Peyer's patch (tissue), 4 donors: ENCODE results near the gene SNRPF. TPM values are rescaled to one million over a fixed set of nuclear protein-coding genes. Genes with fewer than 3 reads are reported as not detected.

ENCODE experiments used
- DNase-seq, 3 donors: peaks; one replicate each; pipeline ENCODE4 v3.0.0-alpha.2; 2017 to 2019
- H3K27ac ChIP-seq, 4 donors: fragments of 200-600 bp; sonication (generic); one replicate each; pipeline ENCODE4 v1.5.1; 2016 to 2019
- H3K27me3 ChIP-seq, 2 donors: fragments of 200-600 bp; sonication (generic); one replicate each; pipeline ENCODE4 v1.5.1; 2019
- H3K36me3 ChIP-seq, 3 donors: fragments of 200-600 bp; sonication (generic); one replicate each; pipeline ENCODE4 v1.5.1; 2016 to 2019
- H3K4me1 ChIP-seq, 4 donors: fragments of 200-600 bp; sonication (generic); one replicate each; pipeline ENCODE4 v1.5.1; 2016 to 2019
- H3K4me3 ChIP-seq, 4 donors: fragments of 200-600 bp; sonication (generic); 1 replicate in 3 of 4; 2 replicates in 1 of 4; pipeline ENCODE4 v1.5.1; 2016 to 2019; ENCODE audit warnings: mild to moderate bottlenecking in 1 of 4
- H3K9me3 ChIP-seq, 4 donors: fragments of 200-600 bp; sonication (generic); one replicate each; pipeline ENCODE4 v1.5.1; 2016 to 2019; ENCODE audit warnings: mild to moderate bottlenecking in 1 of 4
- POLR2A ChIP-seq, 2 donors: fragments of 450-650 bp; IDR thresholded peaks; one replicate each; pipeline ENCODE4 v1.5.1; 2017; ENCODE audit warnings: antibody characterized with exemption in 2 of 2, mild to moderate bottlenecking in 2 of 2, moderate library complexity in 2 of 2
- total RNA-seq, 4 donors: library from RNA; depleted of rRNA; stranded (reverse); fragments of >200 nt; gene quantifications; one replicate each; pipeline ENCODE4 v1.1.0, GENCODE V29; 2016
- TF ChIP-seq, protein P1 (sequence below), 6 experiments: fragments of 450-650 bp in 4 of 6; fragments of 200-600 bp in 2 of 6; sonication (generic) in 1 of 6; IDR thresholded peaks; one replicate each; pipeline ENCODE4 v1.5.1; 2017 to 2019; ENCODE audit warnings: antibody characterized with exemption in 6 of 6, mild to moderate bottlenecking in 3 of 6, moderate library complexity in 1 of 6

SNRPF gene
- total RNA-seq, 4 donors from 2014 or later, result 2.8 to 11.6 (median 4.5) TPM

DNA sequence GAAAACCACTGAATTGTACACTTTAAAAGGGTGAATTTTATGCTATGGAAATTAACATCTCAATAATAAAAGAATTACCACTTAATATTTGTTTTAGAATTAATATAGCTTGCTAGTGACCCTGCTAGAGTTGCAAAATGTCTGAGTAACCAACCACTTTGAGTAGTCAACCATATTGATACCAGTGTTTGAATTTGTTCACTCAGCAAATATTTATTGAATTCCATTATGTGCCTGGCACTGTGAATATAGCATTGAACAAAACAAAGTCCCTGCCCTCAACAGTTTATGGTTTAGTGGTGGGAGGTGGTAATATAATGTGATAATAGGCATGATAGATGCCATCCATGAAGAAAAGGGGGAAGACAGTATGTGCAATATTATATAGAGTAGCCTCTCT, 4.6 kb downstream of the SNRPF start:
- H3K27me3 ChIP-seq, result no peaks in the 10 kb centered on the region
- TF ChIP-seq, protein P1, sequence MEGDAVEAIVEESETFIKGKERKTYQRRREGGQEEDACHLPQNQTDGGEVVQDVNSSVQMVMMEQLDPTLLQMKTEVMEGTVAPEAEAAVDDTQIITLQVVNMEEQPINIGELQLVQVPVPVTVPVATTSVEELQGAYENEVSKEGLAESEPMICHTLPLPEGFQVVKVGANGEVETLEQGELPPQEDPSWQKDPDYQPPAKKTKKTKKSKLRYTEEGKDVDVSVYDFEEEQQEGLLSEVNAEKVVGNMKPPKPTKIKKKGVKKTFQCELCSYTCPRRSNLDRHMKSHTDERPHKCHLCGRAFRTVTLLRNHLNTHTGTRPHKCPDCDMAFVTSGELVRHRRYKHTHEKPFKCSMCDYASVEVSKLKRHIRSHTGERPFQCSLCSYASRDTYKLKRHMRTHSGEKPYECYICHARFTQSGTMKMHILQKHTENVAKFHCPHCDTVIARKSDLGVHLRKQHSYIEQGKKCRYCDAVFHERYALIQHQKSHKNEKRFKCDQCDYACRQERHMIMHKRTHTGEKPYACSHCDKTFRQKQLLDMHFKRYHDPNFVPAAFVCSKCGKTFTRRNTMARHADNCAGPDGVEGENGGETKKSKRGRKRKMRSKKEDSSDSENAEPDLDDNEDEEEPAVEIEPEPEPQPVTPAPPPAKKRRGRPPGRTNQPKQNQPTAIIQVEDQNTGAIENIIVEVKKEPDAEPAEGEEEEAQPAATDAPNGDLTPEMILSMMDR (IDR thresholded peaks at IDR 0.05), result no peak
- no peak for TF ChIP-seq POLR2A (IDR thresholded peaks at IDR 0.05)
- no peak for DNase-seq
- no peak overlapping the region for H3K4me3 ChIP-seq
- H3K4me1 ChIP-seq, result peaks cover 0 to 10% (median 2%) of the 10 kb centered on the region in 4 donors
- peaks cover 0 to 48% (median 0%) of the 10 kb centered on the region in 3 donors for H3K36me3 ChIP-seq
- no peaks in the 10 kb centered on the region for H3K9me3 ChIP-seq
- H3K27ac ChIP-seq, result no peak overlapping the region

DNA sequence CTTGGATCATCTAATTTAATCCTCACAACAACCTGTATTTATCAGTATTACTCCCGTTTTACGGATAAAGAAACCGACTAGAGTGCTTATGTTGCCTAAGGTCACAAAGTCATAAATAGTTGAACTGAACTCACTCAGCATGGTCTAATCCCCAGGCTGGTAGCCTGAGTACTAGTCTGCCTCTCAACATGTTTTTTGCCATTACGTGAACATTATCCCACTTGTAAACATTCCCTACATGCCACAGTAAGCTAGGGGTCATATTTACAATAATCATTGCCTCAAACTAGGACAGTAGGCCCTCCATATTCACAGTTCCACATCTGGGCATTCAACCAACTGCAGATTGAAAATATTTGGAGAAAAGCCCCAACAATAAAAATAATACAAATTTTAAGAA, 12.1 kb downstream of the SNRPF start:
- Histone ChIP-seq H3K4me3 (no peak overlapping the region), H3K9me3 (no peaks in the 10 kb centered on the region), H3K36me3 (peaks cover 0 to 14% (median 0%) of the 10 kb centered on the region in 3 donors), H3K27ac (no peak overlapping the region), H3K4me1 (no peaks in the 10 kb centered on the region), H3K27me3 (no peaks in the 10 kb centered on the region)
- DNase-seq, result no peak
- TF ChIP-seq, protein P1 (IDR thresholded peaks at IDR 0.05), result no peak
- TF ChIP-seq POLR2A (IDR thresholded peaks at IDR 0.05), result no peak

DNA sequence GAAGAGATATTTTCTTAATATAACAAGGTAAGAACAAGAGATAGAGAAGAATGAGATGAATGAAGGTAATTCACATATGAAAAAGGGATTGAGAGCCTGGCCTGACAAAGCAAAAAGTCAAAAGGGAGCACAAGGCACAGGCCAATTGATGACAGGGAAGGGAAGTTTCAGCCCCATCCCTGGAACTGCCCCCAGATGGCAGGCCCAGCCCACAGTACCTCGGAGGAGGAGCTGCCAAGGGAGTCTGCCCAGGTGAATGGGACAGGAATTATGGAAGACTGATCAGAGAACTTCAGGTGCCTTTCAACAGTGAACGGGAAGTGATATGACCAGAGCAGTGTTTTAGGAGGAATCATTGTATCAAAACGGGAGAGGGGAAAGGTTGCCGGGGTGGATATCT, 15.7 kb downstream of the SNRPF start:
- Histone ChIP-seq H3K27me3 (no peaks in the 10 kb centered on the region), H3K4me3 (no peak overlapping the region), H3K4me1 (no peaks in the 10 kb centered on the region), H3K36me3 (no peaks in the 10 kb centered on the region), H3K9me3 (no peaks in the 10 kb centered on the region), H3K27ac (no peak overlapping the region)
- TF ChIP-seq, protein P1 (IDR thresholded peaks at IDR 0.05), result no peak
- no peak for TF ChIP-seq POLR2A (IDR thresholded peaks at IDR 0.05)
- no peak for DNase-seq

DNA sequence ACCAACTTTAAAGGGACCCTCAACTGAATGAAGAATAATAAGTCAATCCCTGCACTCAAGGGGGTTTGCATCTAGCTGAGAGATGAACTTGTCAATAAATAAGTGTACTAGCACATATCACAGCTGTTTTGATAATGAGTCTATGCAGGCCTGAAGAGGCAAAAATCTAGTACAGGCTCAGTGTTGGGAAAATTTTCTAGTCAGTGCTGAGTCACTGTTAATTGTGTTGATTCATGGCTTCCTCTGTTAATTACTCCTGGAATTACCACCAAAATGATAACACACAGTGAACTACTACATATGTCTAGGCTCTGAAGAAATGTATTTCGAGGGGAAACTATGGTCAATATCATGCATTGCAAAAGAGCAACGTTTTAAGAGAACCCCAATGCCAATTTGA, 18.9 kb downstream of the SNRPF start:
- DNase-seq, result no peak
- Histone ChIP-seq H3K36me3 (no peaks in the 10 kb centered on the region), H3K4me3 (no peak overlapping the region), H3K9me3 (no peaks in the 10 kb centered on the region), H3K27me3 (no peaks in the 10 kb centered on the region), H3K27ac (no peak overlapping the region), H3K4me1 (no peaks in the 10 kb centered on the region)
- TF ChIP-seq, protein P1 (IDR thresholded peaks at IDR 0.05), result no peak
- TF ChIP-seq POLR2A (IDR thresholded peaks at IDR 0.05), result no peak

DNA sequence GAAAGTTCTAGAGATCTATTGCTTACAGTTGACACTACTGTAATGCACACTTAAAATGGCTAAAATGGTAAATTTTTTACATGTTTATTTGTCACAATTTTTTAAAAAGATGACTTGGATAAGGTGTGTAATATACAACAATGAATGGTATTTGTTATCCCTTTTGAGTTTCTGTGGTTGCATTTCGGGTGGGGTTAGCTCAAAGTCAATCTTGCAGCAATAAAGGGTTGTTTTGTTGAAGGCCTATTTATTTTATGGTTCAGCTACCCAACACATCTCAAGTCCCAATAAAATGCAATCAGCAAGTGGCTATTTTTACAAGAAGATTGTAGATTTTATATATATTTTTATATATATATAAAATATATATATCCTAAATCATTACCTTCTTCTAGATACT, 22.1 kb downstream of the SNRPF start:
- Histone ChIP-seq H3K9me3 (no peaks in the 10 kb centered on the region), H3K4me1 (no peaks in the 10 kb centered on the region), H3K27me3 (no peaks in the 10 kb centered on the region), H3K27ac (no peak overlapping the region), H3K36me3 (no peaks in the 10 kb centered on the region), H3K4me3 (no peak overlapping the region)
- TF ChIP-seq, protein P1 (IDR thresholded peaks at IDR 0.05), result no peak
- no peak for TF ChIP-seq POLR2A (IDR thresholded peaks at IDR 0.05)
- DNase-seq, result no peak

DNA sequence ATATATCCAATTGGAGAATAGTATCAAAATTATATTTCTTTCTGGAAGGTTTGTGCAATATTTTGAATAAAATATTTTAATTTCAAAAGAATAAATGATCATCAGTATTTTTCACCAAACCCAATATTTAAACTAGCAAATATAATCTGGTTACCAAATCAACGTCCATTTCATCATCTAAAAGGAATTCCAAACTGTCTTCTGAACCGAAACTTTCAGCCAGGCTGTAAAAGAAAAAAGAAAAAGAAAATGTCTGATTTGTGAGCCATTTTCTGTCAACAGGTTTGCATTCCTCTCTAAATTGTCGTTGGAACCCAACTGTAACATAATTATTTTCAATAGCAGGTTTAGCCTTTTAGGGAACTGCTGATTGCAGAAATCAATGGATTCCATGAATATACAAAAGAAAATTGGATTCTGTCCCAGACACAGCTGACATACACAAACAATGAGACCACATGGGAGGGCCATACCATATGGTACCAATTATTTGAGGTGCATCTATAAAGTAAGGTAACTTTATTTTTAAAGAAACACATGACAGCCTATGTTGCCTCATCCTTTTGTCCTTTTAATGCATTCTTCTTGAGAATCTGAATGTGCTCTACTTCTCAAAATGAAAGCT, 22.7 kb downstream of the SNRPF start:
- no peak for TF ChIP-seq POLR2A (IDR thresholded peaks at IDR 0.05)
- TF ChIP-seq, protein P1 (IDR thresholded peaks at IDR 0.05), result no peak
- no peak for DNase-seq
- no peaks in the 10 kb centered on the region for H3K36me3 ChIP-seq
- no peaks in the 10 kb centered on the region for H3K9me3 ChIP-seq
- no peaks in the 10 kb centered on the region for H3K4me1 ChIP-seq
- H3K27me3 ChIP-seq, result no peaks in the 10 kb centered on the region
- H3K4me3 ChIP-seq, result no peak overlapping the region
- H3K27ac ChIP-seq, result no peak overlapping the region
